Measurements from ENCODE around the gene TTC33. TPM values are rescaled to one million over a fixed set of nuclear protein-coding genes. Genes with fewer than 3 reads are reported as not detected.

Gene TTC33
- total and polyA plus RNA-seq, 12 donors = 6.4 to 20.1 (median 17.5) TPM

DNA sequence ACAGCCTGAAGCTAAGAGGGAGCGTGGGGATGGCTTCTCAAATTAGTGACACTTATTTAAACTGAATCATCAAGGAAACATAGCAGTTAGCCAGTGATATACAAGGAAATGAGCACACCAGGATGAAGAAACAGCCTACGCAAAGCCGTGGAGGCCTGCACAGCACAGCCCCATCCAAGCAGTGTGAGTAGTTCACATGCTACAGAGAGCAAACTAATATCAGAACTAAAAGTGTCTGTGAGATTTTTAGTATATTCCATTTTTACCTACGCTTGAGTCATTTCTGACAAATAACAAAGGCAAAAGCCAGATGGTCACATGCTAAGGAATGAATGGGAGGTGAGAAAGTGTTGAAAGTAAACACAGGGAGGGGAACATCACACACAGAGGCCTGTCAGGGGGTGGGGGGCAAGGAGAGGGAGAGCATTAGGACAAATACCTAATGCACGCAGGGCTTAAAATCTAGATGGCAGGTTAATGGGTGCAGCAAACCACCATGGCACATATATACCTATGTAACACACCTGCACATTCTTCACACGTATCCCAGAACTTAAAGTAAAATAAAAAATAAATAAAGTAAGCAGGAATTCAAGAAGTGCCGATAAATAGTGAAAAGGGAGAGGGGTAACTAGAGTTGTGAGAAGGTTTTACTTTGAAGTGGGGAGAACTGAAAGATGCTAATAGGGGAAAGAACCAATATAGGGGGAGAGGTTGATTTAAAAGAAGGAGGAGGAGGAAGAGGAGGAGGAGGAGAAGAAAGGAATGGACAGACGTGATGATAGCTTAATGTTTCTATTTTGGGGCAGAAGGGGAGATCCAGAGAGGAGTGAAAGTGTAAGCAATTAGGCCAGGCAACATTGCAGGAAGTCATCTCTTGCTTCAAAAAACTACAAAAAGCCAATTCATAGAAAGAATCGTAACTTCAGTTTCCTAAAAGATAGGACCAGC, 177.0 kb downstream of the TTC33 start:
- Histone ChIP-seq H3K27ac (peak overlapping the region in 3 of 10 donors; percentile 2 to 37 (median 23)), H3K4me3 (no peak overlapping the region), H3K4me1 (peaks cover 0 to 8% (median 0%) of the 10 kb centered on the region in 9 donors), H3K36me3 (no peaks in the 10 kb centered on the region), H3K9me3 (no peaks in the 10 kb centered on the region), H3K27me3 (no peaks in the 10 kb centered on the region)
- 64 to 65% methylated on average over 9 of the region's 9 CpGs for WGBS, 2 donors
- ATAC-seq = peak in 6 of 8 donors; percentile 34 to 87 (median 76)
- intact Hi-C loops (cut with DNase I) = no loop called here
- DNase-seq = no peak
- TF ChIP-seq, protein P1, sequence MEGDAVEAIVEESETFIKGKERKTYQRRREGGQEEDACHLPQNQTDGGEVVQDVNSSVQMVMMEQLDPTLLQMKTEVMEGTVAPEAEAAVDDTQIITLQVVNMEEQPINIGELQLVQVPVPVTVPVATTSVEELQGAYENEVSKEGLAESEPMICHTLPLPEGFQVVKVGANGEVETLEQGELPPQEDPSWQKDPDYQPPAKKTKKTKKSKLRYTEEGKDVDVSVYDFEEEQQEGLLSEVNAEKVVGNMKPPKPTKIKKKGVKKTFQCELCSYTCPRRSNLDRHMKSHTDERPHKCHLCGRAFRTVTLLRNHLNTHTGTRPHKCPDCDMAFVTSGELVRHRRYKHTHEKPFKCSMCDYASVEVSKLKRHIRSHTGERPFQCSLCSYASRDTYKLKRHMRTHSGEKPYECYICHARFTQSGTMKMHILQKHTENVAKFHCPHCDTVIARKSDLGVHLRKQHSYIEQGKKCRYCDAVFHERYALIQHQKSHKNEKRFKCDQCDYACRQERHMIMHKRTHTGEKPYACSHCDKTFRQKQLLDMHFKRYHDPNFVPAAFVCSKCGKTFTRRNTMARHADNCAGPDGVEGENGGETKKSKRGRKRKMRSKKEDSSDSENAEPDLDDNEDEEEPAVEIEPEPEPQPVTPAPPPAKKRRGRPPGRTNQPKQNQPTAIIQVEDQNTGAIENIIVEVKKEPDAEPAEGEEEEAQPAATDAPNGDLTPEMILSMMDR (IDR thresholded peaks at IDR 0.05) = no peak

DNA sequence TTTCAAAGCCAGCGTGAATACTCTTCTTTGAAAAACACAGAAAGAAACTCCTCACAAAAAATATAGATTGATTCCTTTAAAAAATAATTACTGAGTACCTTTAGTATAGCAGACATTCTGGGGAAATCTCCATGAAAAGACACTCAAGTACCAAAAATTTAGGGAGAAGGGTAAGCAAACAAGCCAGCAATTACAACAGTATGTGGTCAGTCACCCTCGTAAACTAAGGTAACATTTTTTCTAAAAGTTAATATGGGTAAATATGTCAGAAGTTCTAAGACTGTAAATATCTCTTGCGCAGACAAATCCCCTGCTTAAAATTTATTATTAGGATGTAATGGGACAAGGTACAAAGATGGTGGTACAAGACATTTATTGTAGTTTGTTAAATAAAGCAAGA, 178.0 kb downstream of the TTC33 start:
- Histone ChIP-seq H3K27ac (no peak overlapping the region), H3K27me3 (no peaks in the 10 kb centered on the region), H3K9me3 (no peaks in the 10 kb centered on the region), H3K4me1 (peaks cover 0 to 8% (median 0%) of the 10 kb centered on the region in 9 donors), H3K36me3 (no peaks in the 10 kb centered on the region), H3K4me3 (no peak overlapping the region)
- intact Hi-C loops (cut with DNase I) = no loop called here
- TF ChIP-seq, protein P1 (IDR thresholded peaks at IDR 0.05) = no peak
- 93 to 94% methylated on average over 3 of the region's 3 CpGs for WGBS, 2 donors
- ATAC-seq (no peak), DNase-seq (no peak)

DNA sequence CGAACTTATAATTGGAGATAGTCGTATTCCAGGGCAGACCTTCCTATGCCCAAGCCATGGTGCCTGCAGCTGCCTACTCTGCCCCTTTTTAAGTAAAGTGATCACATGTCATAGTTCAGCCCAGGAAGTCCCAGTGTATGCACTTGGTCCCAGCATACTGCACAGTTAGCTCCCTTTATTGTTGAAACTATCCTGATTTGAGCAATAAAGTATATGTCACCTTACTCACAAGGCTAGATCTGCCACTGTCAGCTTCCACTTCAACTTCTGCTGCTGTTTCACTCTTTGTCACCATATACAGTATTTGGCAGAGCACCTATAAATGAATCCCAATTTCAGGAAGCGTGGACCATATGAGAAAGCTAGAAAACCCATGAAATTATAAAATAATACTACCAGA, 179.8 kb downstream of the TTC33 start:
- Histone ChIP-seq H3K27ac (no peak overlapping the region), H3K9me3 (no peaks in the 10 kb centered on the region), H3K4me1 (peaks cover 0 to 16% (median 0%) of the 10 kb centered on the region in 9 donors), H3K27me3 (no peaks in the 10 kb centered on the region), H3K4me3 (no peak overlapping the region), H3K36me3 (no peaks in the 10 kb centered on the region)
- TF ChIP-seq, protein P1 (IDR thresholded peaks at IDR 0.05) = no peak
- ATAC-seq (no peak), DNase-seq (no peak)
- intact Hi-C loops (cut with DNase I) = no loop called here
- 73 to 87% methylated on average over 3 of the region's 3 CpGs for WGBS, 2 donors

DNA sequence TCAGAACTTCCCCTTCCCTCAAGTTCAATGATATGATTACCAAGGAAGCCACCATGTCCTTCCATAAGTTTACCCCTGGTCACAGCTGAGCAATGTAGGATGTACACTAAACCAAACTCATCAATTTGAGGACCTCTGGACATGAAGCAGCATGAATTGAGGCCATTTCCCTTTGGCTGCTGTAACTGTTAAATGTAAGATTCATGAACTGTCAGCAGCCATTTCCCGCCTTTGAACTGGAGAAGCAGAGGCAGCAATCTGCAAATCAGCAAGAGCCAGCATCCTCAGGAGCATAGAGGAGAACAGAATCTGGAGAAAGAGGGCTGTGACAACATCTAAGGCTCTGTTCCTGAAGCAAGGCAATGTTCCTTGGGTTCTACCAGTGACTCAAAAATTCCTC, 180.3 kb downstream of the TTC33 start:
- WGBS, 2 donors = 83 to 84% methylated on average over 1 of the region's 1 CpG
- intact Hi-C loops (cut with DNase I) = no loop called here

More for the DNA sequence above, 180.3 kb downstream of the TTC33 start:
- Histone ChIP-seq H3K4me3 (no peak overlapping the region), H3K4me1 (peaks cover 0 to 21% (median 0%) of the 10 kb centered on the region in 9 donors), H3K9me3 (no peaks in the 10 kb centered on the region), H3K27ac (no peak overlapping the region), H3K27me3 (no peaks in the 10 kb centered on the region), H3K36me3 (no peaks in the 10 kb centered on the region)
- TF ChIP-seq, protein P1 (IDR thresholded peaks at IDR 0.05) = no peak
- DNase-seq = no peak
- no peak for ATAC-seq

All from heart right ventricle (tissue), 16 donors.